ENCODE results near the gene BABAM2. TPM values are rescaled to one million over a fixed set of nuclear protein-coding genes. Genes with fewer than 3 reads are reported as not detected.

BABAM2 gene
- 23.6 and 27.1 TPM in 2 replicates for total RNA-seq

DNA sequence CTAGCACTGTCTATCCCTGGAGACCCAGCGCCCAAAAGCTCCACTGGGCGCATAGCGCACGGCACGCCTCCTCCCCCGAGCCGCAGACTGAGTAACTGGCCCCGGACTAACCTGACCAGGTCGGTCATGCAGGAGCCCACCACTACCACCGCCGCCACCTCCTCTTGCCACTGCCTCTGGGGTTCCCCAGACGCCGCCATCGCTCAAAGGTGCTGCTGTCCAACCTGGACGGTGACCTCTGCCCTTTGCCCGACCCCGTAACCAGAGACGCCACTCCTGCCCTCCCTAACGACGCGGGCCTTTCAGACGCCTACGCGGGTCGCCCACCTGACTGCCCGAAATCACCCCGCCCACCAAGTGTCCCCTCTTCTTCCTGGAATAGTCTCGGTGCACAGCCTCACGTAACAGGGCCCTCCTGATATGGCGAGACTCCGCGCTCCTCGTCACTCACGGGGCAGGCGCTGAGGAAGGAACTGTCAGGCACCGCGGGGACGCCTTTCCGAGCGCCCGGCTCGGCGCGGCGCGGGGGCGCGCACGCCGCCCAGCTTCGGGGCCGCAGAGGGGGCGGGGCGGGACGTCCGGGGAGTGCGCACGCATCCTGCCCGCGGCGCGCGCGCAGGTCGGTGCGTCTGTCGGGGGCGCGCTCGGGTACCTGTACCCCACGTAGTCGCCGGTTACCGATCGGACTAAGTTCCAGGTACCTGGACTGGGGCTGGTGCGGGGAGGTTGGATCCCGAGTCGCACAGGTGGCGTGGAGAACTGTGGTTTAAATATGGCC, at the start of gene BABAM2, which contains the start of gene RBKS:
BABAM2 (plus strand) TSS at position 584 of the 778 bp plus-strand sequence. CDS start 3,828 bp downstream, outside the sequence.
RBKS (minus strand) TSS at position 242 of the 778 bp plus-strand sequence; CDS start at position 200, 42 bp downstream.

Small RNA genes lying within 50 kb of the gene (small RNA-seq; reads per million reads assigned to genes)
- gene MIR4263 (not detected), gene RF02271 (not detected)

Other genes starting within 250 kb of the BABAM2 start
- 36.1 and 36.4 TPM in 2 replicates for gene SUPT7L, start 227.1 kb upstream of the BABAM2 start, total RNA-seq
- 23.2 and 27.9 TPM in 2 replicates for gene SLC4A1AP, start 226.8 kb upstream of the BABAM2 start, total RNA-seq
- gene MRPL33, start 119.0 kb upstream of the BABAM2 start, total RNA-seq, result 45.9 and 98.9 TPM in 2 replicates
- gene RBKS, start 342 bp upstream of the BABAM2 start, total RNA-seq, result 0.43 and 2.4 TPM in 2 replicates

Measured in placental epithelial cell (primary cell).